SIG-M5 treated with dmso at 0.1 percent for 504 hours (cell line): ENCODE data around the gene ODAD4.

Experiments used
- DNase-seq: peaks from one replicate; lab custom pipeline; 2025; ENCODE audit not compliant: unreplicated experiment; lab: John Stamatoyannopoulos, UW

Gene ODAD4

GRCh38 chr17:41937970-41938954 is 7.8 kb downstream of the ODAD4 start:
- no peak for DNase-seq

DNA sequence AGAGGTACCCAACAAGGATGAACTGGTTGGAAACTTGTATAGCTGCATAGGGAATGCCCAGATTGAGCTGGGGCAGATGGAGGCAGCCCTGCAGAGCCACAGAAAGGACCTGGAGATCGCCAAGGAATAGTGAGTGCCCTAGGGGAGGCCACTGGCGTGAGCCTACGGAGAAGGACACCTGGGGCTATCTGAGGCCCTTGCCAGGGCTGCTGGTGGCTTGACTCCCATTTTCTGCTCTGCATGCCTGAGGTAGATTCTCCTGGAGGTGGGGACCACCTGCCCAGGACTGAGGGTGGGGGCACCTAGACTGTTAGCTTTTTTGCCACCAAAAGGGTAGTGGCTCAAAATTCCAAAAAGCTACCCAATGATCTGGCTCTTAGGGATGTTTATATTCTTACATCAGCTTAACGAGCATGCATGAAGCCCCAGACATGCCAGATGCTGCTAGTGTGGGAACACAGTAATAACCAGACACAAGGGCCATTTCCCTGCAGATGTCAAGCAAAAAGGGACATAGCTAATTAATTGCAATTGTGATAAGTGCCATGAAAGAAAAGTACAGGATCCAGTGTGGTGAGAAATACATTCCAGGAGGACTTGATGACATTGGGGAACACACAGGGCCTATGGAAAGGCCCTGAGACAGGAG is 8.8 kb downstream of the ODAD4 start:
- no peak for DNase-seq

GRCh38 chr17:41939693-41940090 is 9.3 kb downstream of the ODAD4 start:
- DNase-seq: no peak

DNA sequence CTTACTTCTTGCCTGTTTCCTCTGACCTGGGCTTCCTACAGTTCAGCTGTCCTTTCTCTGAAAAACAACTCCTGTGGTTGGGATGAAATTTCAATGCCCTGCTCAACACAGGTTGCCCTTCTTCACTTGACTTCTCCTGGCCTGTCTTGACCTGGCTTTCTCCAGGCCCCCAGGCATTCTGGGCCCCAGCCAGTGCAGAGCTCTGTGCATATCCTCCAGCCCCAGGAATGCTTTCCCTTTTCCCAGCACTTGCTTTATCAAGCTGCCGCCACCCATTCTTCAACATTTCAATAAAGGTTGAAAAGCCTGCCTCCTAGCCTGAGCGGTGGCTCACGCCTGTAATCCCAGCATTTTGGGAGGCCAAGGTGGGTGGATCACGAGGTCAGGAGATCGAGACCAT is 10.8 kb downstream of the ODAD4 start:
- no peak for DNase-seq

GRCh38 chr17:41942626-41943373 is 12.4 kb downstream of the ODAD4 start:
- DNase-seq: no peak

- DNase-seq: no peak
These were observed 13.1 kb downstream of the ODAD4 start for GRCh38 chr17:41943492-41943891.

GRCh38 chr17:41944943-41945342 is 14.5 kb downstream of the ODAD4 start:
- DNase-seq: no peak

GRCh38 chr17:41948762-41949460 is 18.5 kb downstream of the ODAD4 start:
- no peak for DNase-seq

GRCh38 chr17:41956522-41956921 is 26.1 kb downstream of the ODAD4 start:
- no peak for DNase-seq

GRCh38 chr17:41957031-41957868 is 26.8 kb downstream of the ODAD4 start:
- DNase-seq: peak; percentile 9

GRCh38 chr17:41957869-41958439 is 27.5 kb downstream of the ODAD4 start:
- no peak for DNase-seq

DNA sequence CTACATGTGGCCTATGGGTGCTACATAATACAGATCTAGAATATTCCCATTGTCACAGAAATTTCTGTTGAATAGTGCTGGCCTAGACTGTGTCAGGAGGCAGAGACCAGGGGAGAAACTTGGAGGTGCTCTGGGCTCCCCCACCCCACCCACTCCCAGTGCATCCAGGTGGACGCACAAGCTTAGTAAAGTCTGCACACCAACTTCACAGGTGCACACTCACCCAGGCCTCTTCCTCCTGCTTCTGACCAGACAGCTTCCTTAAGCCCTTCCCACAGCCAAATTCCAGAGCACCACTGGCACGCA is 28.6 kb downstream of the ODAD4 start:
- DNase-seq: no peak

DNA sequence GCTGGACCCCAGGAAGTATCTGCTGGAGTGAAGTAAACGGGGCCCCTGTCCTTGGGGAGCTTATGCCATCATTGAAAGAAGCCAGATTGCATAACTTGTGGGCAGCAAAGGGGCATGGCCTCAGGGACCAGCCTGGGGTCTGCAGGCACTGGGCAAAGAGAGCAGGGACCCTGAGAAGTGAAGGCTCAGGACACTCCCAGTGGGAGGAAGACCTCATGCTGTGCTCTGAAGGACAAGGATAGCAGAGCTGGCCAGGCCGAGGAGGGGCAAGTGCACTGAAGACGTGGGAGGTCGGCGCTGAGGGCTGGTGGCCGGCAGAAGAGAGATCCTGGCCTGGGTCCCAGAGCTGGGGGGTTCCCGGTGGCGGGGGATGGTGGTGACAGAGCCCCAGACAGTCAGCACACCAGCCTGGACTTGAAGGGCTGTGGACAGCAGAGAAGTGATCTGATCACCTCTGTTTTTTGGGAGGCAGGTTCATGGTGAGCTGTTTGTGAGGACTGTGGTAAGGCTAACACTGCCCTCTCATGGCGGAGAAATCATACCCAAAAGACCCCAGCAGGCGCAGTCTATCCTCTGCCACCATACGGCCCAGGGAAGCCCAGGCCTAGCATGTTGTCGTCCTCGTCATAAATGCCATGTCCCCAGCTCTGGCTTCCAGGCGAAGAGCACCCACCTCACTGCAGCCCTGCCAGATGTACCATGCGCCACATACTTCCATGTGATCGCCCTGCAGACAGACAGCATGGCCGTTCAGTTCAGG is 29.1 kb downstream of the ODAD4 start:
- peak; percentile 41 for DNase-seq

DNA sequence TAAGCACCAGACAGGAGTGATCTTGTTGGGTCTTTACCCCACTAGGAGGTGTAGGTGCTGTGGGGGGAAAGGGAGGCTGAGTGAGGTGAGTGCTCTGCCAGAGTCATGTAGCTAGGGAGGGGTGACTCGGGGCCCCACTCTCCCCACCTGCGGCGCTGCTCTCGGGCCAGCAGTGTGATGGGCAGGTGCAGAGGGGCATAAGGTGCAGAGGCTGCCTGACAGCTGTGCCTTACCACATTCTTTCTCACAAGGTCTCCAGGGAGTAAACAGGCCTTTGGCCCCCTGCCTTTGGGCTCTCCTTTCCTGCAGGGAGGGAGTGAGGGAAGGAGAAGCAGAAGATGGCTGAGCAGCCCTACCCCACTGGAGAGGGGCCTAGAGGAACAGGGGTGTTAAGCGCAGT is 31.7 kb downstream of the ODAD4 start:
- no peak for DNase-seq

DNA sequence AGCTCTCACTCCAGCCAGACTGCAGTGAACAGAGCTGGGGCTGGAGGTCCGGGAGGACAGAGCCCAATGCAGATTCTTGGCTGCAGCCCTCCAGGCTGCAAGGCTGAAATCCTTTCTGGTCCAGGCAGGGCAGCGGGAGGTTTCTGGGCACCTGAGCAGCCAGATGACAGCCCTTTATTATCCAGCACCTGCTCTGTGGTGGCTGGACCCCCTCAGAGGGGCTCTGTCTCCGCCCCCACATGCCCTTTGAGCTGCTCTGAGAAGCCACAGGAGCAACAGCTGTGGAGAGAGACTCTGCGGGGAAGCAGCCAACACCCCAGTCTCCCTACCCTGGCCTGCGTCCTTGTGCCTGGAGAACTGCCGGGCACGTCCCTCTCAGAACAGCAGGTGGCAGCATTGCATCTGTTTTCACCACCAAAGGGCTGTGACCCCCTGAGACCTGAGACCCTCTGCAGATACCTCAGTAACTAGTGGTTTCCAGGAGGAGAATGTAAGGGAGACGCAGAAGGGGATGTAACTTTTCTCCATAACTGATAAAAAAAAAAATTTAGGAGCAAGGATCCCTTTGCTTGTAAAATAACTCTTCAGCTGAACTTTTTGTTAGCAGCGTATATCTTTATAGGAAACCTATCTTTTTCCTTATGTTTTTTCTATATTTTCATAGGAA is 32.5 kb downstream of the ODAD4 start:
- peak; percentile 74 for DNase-seq

DNA sequence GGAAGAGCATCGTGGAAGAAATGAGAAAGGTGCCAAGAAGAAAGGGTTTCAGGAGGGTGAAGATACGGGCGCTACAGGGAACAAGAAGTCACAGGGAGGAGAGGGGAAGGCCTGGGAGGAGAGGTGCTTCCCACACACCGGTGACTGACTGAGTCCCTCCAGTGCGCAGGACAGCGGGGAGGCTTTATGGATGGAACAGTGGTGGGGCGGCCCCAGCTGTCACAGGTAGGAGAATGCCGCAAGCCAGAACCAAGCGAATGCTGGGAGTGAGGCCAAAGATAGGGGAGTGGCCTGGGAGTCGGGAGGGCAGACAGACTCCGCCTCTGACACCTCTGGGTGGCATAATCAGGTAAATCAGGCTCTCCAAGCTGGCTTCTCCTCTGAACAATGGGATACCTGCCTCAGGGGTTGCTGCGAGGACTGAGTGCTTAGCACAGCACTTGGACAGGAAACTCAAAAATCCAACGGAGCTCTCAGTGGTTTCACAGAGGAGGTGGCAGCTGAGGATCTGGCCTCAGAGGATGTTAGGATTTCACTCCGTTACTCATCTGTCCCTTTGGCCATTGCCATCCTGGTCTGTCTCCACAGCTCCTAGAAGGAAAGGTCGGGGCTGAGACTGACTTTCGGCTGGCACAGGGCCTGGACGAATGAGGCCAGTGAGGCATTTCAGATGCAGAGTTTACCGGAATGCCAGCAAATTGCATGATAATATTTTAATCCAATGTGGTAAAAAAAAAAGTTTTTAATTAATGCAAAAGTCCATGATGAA is 35.5 kb downstream of the ODAD4 start:
- DNase-seq: peak; percentile 71

DNA sequence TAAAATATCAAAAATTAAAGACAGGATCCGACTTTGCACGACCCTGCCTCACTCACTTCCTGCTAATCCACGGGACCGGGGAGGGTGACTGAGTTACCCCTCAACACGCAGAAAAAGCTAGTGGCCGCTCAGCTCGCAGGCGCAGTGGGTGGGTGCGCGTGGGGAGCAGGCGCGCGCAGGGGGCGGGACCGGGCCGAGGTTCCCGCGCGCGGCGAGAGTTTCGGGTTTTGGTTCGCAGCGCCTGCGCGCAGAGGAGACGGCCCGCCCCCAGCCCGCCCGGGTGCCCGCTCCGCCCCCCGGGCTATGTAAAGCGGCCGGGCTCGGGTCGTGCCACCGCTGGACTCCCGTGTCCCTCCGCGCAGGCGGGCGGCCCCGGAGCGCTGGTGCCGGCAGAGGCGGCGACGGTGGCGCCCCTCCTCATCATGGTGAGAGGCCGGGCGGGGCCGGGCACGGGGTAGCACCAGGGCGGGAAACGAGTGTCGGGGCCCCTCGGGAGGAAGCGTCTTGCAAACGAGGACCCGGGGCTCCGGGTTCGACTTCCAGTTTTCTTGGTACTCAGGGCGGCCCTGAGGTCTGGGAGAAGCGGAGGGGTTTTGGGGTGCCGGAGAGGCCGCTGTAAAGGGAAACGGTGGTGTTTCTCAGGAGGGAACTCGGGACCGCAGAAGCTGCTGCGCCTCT is 36.2 kb downstream of the ODAD4 start, which contains the start of gene CNP:
TSS of gene CNP (plus strand) at position 333 of the 678 bp plus-strand sequence. CDS start at position 423, 90 bp downstream.
- peak; percentile 93 for DNase-seq
